ENCODE results near the gene IFNL1. TPM values are rescaled to one million over a fixed set of nuclear protein-coding genes. Genes with fewer than 3 reads are reported as not detected.

IFNL1 gene
- total RNA-seq, 3 donors from 2014 or later, result not detected

DNA sequence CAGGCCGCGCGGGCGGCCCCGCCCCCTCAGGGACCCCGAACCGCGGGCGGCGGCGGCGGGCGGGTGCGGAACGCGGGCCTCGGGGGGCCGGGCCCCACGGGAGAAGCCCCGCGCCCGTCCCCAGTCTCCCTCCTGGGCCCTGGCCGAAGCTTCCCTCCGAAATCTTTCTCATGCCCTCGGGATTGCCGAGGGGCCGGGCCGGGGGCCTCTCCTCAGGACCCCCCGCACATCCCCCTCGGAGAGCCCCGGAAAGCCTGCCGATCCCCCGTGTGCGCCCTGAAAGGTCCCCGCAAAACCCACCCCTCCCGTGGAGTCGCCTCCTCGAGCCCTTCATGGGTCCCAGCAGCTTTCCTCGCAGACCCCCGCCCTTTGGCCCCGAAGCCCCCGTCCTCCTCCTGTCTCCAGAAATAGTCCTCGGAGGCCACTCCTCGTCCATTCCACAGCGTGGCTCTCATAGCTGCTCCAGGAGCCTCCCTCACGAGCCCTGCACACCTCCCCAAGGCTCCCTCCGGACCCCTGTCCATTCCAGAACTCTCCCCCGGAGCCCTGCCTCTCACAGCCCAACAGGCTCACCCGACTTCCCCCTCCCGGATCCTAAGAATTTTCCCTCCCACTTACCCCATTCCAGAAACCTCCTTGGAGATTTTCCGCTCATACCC, 46.6 kb downstream of the IFNL1 start:
- Histone ChIP-seq H3K27me3 (no peaks in the 10 kb centered on the region), H3K9me3 (no peaks in the 10 kb centered on the region), H3K27ac (peak overlapping the region; percentile 93 to 97), H3K36me3 (no peaks in the 10 kb centered on the region), H3K4me1 (peaks cover 0 to 29% of the 10 kb centered on the region in 2 donors), H3K4me3 (peak overlapping the region; percentile 67 to 94 (median 89))
- peak in 1 of 2 donors; percentile 49 for DNase-seq (ENCODE audit: low spot score in 2 of 2)
- intact Hi-C loops (cut with DNase I; ENCODE audit: low total_unique reads), result loop anchor here (10.0 kb wide), 1 partner anchor 938 kb away; the partner anchor contains the start of gene FAM98C
- TF ChIP-seq POLR2AphosphoS5 (IDR thresholded peaks at IDR 0.05) (no peak), CTCF (IDR thresholded peaks at IDR 0.05) (no peak), POLR2A (IDR thresholded peaks at IDR 0.05) (no peak)

DNA sequence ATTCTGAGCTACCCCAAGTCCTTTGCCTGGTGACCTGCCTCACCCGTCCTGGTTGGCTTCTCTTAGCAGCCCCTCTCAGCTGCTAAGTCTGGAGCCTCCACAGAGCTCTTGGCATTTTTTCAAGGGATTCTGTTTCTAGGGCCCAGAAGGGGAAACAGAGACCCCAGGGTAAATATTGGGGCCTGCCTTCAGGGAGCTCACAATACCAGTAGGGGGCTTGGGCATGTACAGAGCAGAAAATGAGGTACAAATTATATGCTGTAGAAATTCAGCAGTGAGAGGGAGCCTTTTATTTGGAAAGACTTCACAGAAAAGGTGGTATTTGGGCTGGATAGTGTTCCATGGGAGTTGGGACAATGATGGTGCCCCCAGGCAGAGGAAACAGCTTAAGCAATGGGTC, 49.7 kb downstream of the IFNL1 start:
- Histone ChIP-seq H3K27me3 (no peaks in the 10 kb centered on the region), H3K4me1 (peaks cover 0 to 29% of the 10 kb centered on the region in 2 donors), H3K9me3 (no peaks in the 10 kb centered on the region), H3K27ac (peak overlapping the region; percentile 11 to 48), H3K36me3 (no peaks in the 10 kb centered on the region), H3K4me3 (no peak overlapping the region)
- intact Hi-C loops (cut with DNase I; ENCODE audit: low total_unique reads), result loop anchor here (10.0 kb wide), 1 partner anchor 941 kb away; the partner anchor contains the start of gene FAM98C
- TF ChIP-seq POLR2A (IDR thresholded peaks at IDR 0.05) (no peak), CTCF (IDR thresholded peaks at IDR 0.05) (no peak), POLR2AphosphoS5 (IDR thresholded peaks at IDR 0.05) (no peak)
- no peak for DNase-seq (ENCODE audit: low spot score in 2 of 2)

- DNase-seq (ENCODE audit: low spot score in 2 of 2), result no peak
- Histone ChIP-seq H3K27me3 (no peaks in the 10 kb centered on the region), H3K36me3 (no peaks in the 10 kb centered on the region), H3K9me3 (no peaks in the 10 kb centered on the region), H3K27ac (peak overlapping the region in 1 of 2 donors; percentile 13), H3K4me1 (peaks cover 0 to 29% of the 10 kb centered on the region in 2 donors), H3K4me3 (no peak overlapping the region)
- no peak for TF ChIP-seq POLR2A (IDR thresholded peaks at IDR 0.05)
- TF ChIP-seq CTCF (IDR thresholded peaks at IDR 0.05), result no peak
- no peak for TF ChIP-seq POLR2AphosphoS5 (IDR thresholded peaks at IDR 0.05)
- intact Hi-C loops (cut with DNase I; ENCODE audit: low total_unique reads), result loop anchor here (10.0 kb wide), 1 partner anchor 943 kb away; the partner anchor contains the start of gene FAM98C
These were observed 51.3 kb downstream of the IFNL1 start for GRCh38 chr19:39347332-39348164.

Other genes starting within 250 kb of the IFNL1 start
- not detected for gene ACP7, start 212.0 kb upstream of the IFNL1 start, total RNA-seq
- gene PAK4, start 170.6 kb upstream of the IFNL1 start, total RNA-seq, result 10 to 100 TPM in 2 of 3 donors, 1 to 10 TPM in 1; 3.5 to 12.0 (median 10.2) TPM
- 1 to 10 TPM in 1 of 3 donors, under 1 TPM in 1, not detected in 1; 0.66 to 2.9 TPM for gene NCCRP1, start 99.4 kb upstream of the IFNL1 start, total RNA-seq
- gene SYCN, start 92.1 kb upstream of the IFNL1 start, total RNA-seq, result not detected
- gene IFNL3, start 51.4 kb upstream of the IFNL1 start, total RNA-seq, result not detected
- not detected for gene IFNL4, start 47.6 kb upstream of the IFNL1 start, total RNA-seq
- not detected for gene IFNL2, start 28.0 kb upstream of the IFNL1 start, total RNA-seq
- under 1 TPM; 0.16 to 0.66 (median 0.59) TPM for gene LRFN1, start 24.5 kb downstream of the IFNL1 start, total RNA-seq
- gene GMFG, start 39.6 kb downstream of the IFNL1 start, total RNA-seq, result 10 to 100 TPM; 21.7 to 47.5 (median 26.6) TPM
- gene SAMD4B, start 46.0 kb downstream of the IFNL1 start, total RNA-seq, result 10 to 100 TPM; 57.4 to 65.2 (median 59.7) TPM
- 10 to 100 TPM; 41.3 to 49.5 (median 45.2) TPM for gene PAF1, start 94.7 kb downstream of the IFNL1 start, total RNA-seq
- gene MED29, start 95.0 kb downstream of the IFNL1 start, total RNA-seq, result 10 to 100 TPM; 36.6 to 49.5 (median 47.3) TPM
- gene ZFP36, start 110.4 kb downstream of the IFNL1 start, total RNA-seq, result 100 to 1,000 TPM in 2 of 3 donors, 10 to 100 TPM in 1; 91.7 to 299 (median 143) TPM
- 10 to 100 TPM in 2 of 3 donors, 1 to 10 TPM in 1; 8.0 to 11.8 (median 10.2) TPM for gene PLEKHG2, start 116.3 kb downstream of the IFNL1 start, total RNA-seq
- gene RPS16, start 139.5 kb downstream of the IFNL1 start, total RNA-seq, result 1,000 to 10,000 TPM; 1,681 to 3,245 (median 1,756) TPM
- 100 to 1,000 TPM in 2 of 3 donors, 10 to 100 TPM in 1; 74.3 to 115 (median 103) TPM for gene SUPT5H, start 149.2 kb downstream of the IFNL1 start, total RNA-seq
- 10 to 100 TPM; 39.4 to 45.6 (median 41.1) TPM for gene TIMM50, start 184.4 kb downstream of the IFNL1 start, total RNA-seq
- gene DLL3, start 202.5 kb downstream of the IFNL1 start, total RNA-seq, result not detected
- not detected for gene SELENOV, start 218.7 kb downstream of the IFNL1 start, total RNA-seq
- 1 to 10 TPM; 3.4 to 5.6 (median 4.3) TPM for gene EID2B, start 236.4 kb downstream of the IFNL1 start, total RNA-seq
- 10 to 100 TPM; 13.0 to 14.7 (median 13.4) TPM for gene EID2, start 243.8 kb downstream of the IFNL1 start, total RNA-seq